NCI-H774 (cell line): ENCODE measurements around the gene MCF2L.
"Not testable (repeated sequence)": the region's sequence is repeated elsewhere in the genome, so short reads cannot be mapped to it uniquely, and the experiment has no call there.

Source experiments
- DNase-seq: peaks from one replicate; lab custom pipeline; 2025; lab: John Stamatoyannopoulos, UW

The MCF2L gene, protein sequence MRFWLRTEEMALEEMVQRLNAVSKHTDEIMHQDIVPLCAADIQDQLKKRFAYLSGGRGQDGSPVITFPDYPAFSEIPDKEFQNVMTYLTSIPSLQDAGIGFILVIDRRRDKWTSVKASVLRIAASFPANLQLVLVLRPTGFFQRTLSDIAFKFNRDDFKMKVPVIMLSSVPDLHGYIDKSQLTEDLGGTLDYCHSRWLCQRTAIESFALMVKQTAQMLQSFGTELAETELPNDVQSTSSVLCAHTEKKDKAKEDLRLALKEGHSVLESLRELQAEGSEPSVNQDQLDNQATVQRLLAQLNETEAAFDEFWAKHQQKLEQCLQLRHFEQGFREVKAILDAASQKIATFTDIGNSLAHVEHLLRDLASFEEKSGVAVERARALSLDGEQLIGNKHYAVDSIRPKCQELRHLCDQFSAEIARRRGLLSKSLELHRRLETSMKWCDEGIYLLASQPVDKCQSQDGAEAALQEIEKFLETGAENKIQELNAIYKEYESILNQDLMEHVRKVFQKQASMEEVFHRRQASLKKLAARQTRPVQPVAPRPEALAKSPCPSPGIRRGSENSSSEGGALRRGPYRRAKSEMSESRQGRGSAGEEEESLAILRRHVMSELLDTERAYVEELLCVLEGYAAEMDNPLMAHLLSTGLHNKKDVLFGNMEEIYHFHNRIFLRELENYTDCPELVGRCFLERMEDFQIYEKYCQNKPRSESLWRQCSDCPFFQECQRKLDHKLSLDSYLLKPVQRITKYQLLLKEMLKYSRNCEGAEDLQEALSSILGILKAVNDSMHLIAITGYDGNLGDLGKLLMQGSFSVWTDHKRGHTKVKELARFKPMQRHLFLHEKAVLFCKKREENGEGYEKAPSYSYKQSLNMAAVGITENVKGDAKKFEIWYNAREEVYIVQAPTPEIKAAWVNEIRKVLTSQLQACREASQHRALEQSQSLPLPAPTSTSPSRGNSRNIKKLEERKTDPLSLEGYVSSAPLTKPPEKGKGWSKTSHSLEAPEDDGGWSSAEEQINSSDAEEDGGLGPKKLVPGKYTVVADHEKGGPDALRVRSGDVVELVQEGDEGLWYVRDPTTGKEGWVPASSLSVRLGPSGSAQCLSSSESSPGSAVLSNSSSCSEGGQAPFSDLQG

GRCh38 chr13:112968910-112969691, at the start of gene MCF2L:
Gene MCF2L, plus strand, starts transcription at chr13:112969214. Its CDS starts 166 bp downstream, at chr13:112969380.
- DNase-seq, result peak; percentile 97

- no peak for DNase-seq
Observed at GRCh38 chr13:112923962-112924361, 45.1 kb upstream of the MCF2L start.

DNA sequence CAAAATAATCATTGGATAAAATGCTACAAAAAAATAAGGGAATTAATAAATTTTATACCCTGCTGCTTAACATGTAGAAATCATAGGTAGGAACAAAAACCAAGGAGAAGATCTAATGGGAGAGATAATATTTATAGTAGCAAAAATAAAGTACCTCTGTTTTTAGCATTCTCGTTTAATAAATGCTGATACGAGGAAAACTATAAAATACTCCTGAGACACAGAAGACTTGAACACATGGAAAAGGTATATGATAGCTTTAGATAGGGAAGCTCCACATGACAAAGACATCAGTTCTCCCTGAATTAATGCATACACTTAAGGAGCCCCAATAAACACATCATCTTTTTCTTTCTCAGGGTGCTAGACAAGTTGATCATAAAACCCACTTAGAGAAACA, 44.6 kb upstream of the MCF2L start:
- DNase-seq, result no peak

GRCh38 chr13:112926003-112926402, 43.0 kb upstream of the MCF2L start:
- no peak for DNase-seq

DNA sequence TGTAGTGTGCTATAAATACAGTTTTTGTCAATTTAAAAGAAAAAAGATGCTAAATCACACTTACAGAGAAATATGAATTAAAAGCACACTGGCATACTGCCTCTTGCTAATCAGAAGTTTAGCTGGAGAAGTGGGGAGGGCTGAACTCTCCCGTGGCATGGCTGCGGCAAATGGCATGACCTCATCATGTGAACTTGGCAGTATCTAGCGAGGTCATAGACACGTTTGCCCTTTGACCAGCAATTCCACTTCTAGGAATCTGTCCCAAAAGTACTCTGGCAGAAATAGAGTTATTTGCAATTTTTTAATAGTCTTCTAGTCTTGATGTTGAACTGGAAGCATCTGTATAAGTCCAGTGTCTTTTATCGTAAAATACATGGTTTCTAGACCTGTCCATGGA, 42.0 kb upstream of the MCF2L start:
- DNase-seq, result no peak

DNA sequence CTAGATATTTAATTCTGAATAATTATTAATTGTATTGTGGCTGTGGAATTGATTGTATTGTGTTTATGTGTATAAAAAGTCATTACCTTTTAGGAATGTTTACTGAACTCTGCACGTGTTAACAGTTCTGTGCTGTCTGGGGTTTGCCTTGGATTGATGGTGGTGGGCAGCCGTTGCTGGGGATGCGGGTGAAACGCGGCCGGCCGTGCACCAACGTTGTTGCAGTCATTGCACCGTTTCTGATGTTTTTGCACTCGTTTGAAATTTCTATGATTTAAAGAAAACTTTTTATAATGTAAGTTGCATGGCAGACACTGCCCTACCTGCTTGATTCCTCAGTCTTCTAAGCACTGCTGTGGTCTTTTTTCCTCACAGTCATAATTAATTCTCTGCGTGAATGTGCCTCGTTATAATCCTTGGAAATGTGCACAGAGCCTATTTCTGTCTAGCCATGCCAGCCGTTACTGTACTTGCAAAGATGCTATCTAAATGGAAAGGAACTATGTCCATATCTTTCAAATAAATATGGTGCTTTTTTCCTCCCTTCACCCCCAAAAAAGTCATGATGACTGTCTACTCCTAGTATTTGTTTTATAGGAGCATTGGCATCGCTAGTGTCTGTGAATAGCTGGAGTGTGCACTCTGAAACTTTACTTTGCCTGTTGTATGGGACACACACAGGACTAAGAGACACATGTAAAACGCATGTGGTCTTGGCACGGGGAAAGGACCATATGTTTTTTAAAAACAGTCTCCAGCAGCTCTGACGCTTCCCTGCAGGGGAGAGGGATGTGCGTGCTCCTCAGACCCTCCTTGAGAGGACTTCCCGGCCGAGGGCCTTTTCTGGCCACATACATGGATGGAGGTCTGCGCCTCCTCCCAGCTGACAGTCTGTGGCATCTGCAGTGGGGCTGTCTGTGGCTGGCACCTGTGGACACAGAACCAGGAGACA, 40.7 kb upstream of the MCF2L start:
- no peak for DNase-seq

DNA sequence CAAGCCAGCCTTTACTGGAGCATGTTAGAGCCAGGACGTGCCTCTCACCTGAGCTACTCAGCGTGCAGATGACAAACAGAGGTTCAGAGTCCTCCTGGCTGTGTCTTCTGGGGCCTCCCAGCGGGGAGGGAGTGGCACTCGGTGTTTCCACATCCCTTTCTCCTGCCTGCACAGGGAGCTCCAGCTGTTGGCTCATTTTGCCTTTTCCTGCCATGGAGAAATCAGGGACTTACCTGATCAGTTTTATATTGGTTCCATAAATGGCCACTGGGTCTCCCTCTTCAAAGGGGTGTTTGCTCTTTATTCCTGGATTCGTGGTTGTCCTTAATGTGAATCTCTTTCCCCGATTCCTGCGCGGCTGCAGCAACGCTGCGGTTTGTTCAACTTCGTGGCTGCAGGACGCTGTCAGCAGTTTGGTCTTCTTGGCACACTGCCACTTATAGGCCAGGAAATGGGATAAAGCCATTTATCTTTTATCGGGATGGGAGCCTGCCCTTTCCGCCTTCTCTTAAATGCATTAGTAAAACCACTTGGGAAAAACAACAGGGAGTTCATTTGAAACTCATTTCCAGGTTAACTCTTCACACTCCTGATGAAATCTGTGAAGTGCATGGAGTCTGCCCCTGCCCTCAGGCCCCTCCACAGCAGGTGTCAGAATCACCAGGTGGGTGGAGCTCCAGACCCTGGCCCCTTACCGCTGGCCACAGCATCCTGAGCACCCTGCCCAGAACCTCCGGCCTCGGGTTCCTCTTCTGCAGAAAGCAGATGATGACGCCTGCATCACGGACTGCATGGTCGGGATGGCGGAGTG, 39.8 kb upstream of the MCF2L start:
- no peak for DNase-seq

GRCh38 chr13:112929783-112930055, 39.3 kb upstream of the MCF2L start:
- no peak for DNase-seq

DNA sequence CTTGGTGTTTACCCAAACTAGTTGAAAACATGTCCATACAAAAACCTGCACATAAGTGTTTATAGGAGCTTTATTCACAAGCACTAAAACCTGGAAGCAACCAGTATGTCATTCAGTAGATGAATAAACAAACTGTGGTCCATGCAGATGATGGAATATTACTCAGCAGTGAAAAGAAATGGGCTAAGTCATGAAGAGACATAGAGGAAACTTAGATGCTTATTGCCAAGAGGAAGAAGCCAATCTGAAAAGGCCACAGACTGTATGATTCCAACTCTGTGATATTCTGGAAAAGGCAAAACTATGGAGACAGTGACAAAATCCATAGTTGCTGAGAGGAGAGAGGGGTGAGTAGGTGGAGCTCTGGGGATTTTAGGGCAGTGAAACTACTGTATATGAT, 38.8 kb upstream of the MCF2L start:
- no peak for DNase-seq

GRCh38 chr13:112931028-112931934, 37.7 kb upstream of the MCF2L start:
- peak; percentile 93 for DNase-seq

- no peak for DNase-seq
Observed at GRCh38 chr13:112932971-112933370, 36.0 kb upstream of the MCF2L start.

DNA sequence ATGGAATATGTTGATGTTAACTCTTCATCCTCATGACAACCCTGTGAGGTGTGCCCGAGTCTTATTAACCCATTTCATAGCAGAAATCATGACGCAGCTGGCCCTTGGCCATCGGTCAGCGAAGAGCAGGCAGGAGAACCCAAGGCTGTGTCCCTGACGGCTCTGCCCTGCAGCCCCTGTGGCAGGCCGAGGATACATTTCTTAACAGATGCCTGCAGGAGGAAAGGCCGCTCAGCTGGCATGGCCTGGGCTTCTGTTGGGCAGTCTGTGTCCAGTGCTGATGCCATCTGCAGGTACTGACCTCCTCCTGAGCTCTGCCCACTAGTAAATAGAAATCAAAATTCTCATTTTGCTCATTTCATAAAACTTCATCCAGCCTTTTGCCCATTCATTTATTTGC, 35.4 kb upstream of the MCF2L start:
- no peak for DNase-seq

- DNase-seq, result no peak
Observed at GRCh38 chr13:112934078-112934477, 34.9 kb upstream of the MCF2L start.

- DNase-seq, result no peak
Observed at GRCh38 chr13:112938680-112939079, 30.3 kb upstream of the MCF2L start.

DNA sequence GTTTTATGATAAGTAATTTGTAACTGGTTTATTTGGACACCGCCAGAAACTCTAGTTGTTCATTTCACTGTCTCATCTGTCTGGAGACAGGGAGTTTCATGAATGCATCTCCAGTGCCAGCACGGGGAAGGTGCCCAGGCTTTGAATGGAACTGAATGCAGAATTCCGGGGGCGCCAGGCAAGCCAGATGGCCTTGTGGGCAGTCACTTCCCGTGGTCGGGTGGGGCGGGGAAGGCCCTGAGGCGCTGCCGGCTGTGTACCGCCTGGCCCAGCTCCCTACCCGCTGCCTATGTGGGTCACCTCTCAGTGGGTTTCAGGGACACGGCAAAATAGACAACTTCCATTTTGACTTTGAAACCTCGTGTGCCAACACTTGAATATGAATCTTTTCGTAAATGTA, 28.8 kb upstream of the MCF2L start:
- peak; percentile 39 for DNase-seq

- DNase-seq, result peak; percentile 72
Observed at GRCh38 chr13:112941349-112941748, 27.7 kb upstream of the MCF2L start.

GRCh38 chr13:112941765-112942164, 27.2 kb upstream of the MCF2L start:
- not testable (repeated sequence) for DNase-seq

DNA sequence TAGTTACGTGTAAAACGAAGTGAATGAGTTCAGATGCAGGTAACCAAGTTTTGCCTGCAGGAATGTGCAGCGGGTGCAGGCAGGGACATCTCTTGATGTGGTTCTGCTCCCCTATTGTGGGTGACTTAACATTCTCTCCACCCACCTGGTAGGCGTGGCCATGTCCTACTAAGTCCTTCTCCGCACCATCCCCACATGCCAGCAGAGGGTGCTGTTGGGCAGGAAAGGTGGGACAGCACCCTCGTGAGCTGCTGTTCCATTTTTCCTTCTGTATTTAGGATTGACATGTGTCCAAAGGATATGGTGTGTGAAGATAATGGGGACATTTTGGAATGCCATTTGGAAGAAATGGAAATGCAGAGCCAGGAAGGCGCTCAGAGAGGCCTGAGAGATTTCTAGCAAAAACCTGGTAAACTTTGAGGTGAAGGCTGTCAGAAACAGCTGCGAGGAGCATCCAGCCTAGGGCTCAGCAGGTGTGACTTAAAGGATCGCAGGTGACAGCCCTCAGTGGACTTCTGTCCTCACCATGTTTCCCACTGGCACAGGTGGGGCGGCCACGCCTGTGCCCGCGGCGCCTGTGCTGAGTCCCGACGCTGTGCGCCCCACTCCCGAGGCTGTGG, 26.2 kb upstream of the MCF2L start:
- peak; percentile 100 for DNase-seq
